Activated CD8-positive, alpha-beta T cell treated with anti-CD3 and anti-CD28 coated beads for 36 hours (primary cell): Measurements from ENCODE around the gene EN1. TPM values are rescaled to one million over a fixed set of nuclear protein-coding genes. Genes with fewer than 3 reads are reported as not detected.

Experiments
- ATAC-seq: fragments of 200-7000 bp; cut with Tn5 transposase; one replicate; pipeline ENCODE4 v1.10.0; 2021; ENCODE audit warnings: mild to moderate bottlenecking, moderate library complexity
- CTCF ChIA-PET: fragments of 350-600 bp; sonication (Branson Sonifier 250); formaldehyde crosslinking; loops from one replicate; lab custom pipeline; 2021; ENCODE audit warnings: antibody characterized with exemption; lab: Charles Lee
- POLR2A ChIA-PET: fragments of 350-600 bp; sonication (Branson Sonifier 250); formaldehyde crosslinking; loops from one replicate; lab custom pipeline; 2021; ENCODE audit warnings: antibody characterized with exemption; lab: Charles Lee
- DNase-seq: peaks from one replicate; pipeline ENCODE4 v3.0.0-alpha.2; 2020
- H3K27ac Mint-ChIP-seq: one replicate; pipeline ENCODE4 v1.8.0; 2021; ENCODE audit warnings: mild to moderate bottlenecking, mixed read lengths
- H3K27me3 Mint-ChIP-seq: one replicate; pipeline ENCODE4 v1.8.0; 2021; ENCODE audit warnings: mixed read lengths
- H3K36me3 Mint-ChIP-seq: one replicate; pipeline ENCODE4 v1.8.0; 2021; ENCODE audit warnings: low read depth, mixed read lengths
- H3K4me1 Mint-ChIP-seq: one replicate; pipeline ENCODE4 v1.8.0; 2021; ENCODE audit warnings: low read depth, mixed read lengths
- H3K4me3 Mint-ChIP-seq: one replicate; pipeline ENCODE4 v1.8.0; 2021; ENCODE audit warnings: mild to moderate bottlenecking, moderate library complexity, mixed read lengths
- H3K9me3 Mint-ChIP-seq: one replicate; pipeline ENCODE4 v1.8.0; 2021; ENCODE audit warnings: mixed read lengths
- intact Hi-C: fragments of 100-400 bp; cut with micrococcal nuclease; formaldehyde crosslinking; loops from one replicate; pipeline ENCODE4 v1.10.0; 2022
- total RNA-seq, 2 experiments: library from RNA; stranded (reverse); gene quantifications; one replicate each; pipeline ENCODE4 v1.2.3, GENCODE V29; 2021
- TF ChIP-seq, protein P1 (sequence below): fragments of 200-600 bp; IDR thresholded peaks from one replicate; pipeline ENCODE4 v1.8.0; 2022; ENCODE audit warnings: antibody characterized with exemption, mild to moderate bottlenecking

Gene EN1
- total RNA-seq, 2 experiments from 2014 or later = not detected

DNA sequence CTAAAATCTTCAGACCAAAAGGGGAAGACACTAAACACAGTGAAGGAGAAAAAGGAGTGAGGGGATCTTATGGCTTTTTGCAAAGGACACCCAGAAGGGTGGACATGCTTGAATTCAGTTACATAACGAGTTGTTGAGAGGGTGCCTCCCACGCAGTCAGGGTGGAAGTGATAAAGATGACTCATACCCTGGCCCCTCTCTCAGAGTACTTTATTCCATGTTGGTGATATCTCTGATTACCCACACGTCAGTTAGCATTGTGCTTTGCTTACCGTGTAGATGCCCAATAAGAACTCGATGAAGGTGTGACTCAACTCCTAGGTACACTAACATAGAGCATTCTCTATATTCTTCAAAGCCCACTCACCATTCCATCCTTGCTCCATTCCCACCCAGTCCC is 44.4 kb downstream of the EN1 start:
- H3K4me1 Mint-ChIP-seq = no peaks in the 10 kb centered on the region
- ChIA-PET POLR2A (no interaction called here), CTCF (no interaction called here)
- H3K9me3 Mint-ChIP-seq = no peaks in the 10 kb centered on the region
- TF ChIP-seq, protein P1, sequence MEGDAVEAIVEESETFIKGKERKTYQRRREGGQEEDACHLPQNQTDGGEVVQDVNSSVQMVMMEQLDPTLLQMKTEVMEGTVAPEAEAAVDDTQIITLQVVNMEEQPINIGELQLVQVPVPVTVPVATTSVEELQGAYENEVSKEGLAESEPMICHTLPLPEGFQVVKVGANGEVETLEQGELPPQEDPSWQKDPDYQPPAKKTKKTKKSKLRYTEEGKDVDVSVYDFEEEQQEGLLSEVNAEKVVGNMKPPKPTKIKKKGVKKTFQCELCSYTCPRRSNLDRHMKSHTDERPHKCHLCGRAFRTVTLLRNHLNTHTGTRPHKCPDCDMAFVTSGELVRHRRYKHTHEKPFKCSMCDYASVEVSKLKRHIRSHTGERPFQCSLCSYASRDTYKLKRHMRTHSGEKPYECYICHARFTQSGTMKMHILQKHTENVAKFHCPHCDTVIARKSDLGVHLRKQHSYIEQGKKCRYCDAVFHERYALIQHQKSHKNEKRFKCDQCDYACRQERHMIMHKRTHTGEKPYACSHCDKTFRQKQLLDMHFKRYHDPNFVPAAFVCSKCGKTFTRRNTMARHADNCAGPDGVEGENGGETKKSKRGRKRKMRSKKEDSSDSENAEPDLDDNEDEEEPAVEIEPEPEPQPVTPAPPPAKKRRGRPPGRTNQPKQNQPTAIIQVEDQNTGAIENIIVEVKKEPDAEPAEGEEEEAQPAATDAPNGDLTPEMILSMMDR = no peak
- DNase-seq (no peak), ATAC-seq (no peak)
- H3K36me3 Mint-ChIP-seq = no peaks in the 10 kb centered on the region
- H3K4me3 Mint-ChIP-seq = no peak overlapping the region
- intact Hi-C loops = no loop called here
- no peak overlapping the region for H3K27ac Mint-ChIP-seq
- H3K27me3 Mint-ChIP-seq = peaks cover 28% of the 10 kb centered on the region

DNA sequence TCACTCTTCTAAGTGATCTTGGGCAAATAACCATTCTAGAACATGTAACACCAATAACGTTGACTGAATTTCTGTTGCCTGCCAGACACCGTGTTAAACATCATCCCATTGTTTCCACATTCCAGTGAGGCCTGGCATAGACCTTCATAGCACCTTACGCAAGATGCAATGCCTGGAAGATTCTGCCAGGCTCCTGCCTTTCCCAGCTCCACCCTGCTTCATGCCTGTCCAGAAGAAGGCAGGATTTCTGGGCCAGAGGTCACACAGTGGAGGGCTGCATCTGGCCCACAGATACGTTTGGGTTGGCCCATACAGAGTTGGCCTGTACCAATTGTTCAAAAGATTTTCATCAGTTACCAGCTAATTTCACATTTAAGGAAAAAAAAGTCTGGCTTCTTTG is 46.3 kb downstream of the EN1 start:
- DNase-seq = no peak
- Mint-ChIP-seq H3K27me3 (peaks cover 17% of the 10 kb centered on the region), H3K4me1 (no peaks in the 10 kb centered on the region), H3K4me3 (no peak overlapping the region), H3K9me3 (no peaks in the 10 kb centered on the region), H3K27ac (no peak overlapping the region), H3K36me3 (no peaks in the 10 kb centered on the region)
- no peak for ATAC-seq
- TF ChIP-seq, protein P1 = no peak
- POLR2A ChIA-PET = no interaction called here
- CTCF ChIA-PET = no interaction called here
- intact Hi-C loops = no loop called here

DNA sequence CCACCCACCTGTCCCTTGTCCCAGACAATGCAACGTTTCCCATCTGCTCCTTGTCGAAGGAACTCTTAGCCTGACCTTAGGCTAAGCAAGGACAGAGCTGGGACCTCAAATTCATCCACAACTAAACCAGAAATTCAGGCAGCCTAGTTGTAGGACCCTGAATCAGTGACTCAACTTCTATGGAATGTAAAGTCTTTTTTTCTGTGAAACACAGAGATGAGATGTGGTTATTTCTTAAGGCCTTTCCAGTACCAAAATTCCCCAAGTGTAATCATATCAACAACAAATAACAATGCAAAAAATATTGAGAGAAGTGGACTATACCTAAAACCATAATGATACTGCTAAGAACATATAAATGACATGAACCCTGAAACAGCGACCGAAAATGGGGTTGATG is 46.7 kb downstream of the EN1 start:
- intact Hi-C loops = no loop called here
- no peak for ATAC-seq
- POLR2A ChIA-PET = no interaction called here

DNA sequence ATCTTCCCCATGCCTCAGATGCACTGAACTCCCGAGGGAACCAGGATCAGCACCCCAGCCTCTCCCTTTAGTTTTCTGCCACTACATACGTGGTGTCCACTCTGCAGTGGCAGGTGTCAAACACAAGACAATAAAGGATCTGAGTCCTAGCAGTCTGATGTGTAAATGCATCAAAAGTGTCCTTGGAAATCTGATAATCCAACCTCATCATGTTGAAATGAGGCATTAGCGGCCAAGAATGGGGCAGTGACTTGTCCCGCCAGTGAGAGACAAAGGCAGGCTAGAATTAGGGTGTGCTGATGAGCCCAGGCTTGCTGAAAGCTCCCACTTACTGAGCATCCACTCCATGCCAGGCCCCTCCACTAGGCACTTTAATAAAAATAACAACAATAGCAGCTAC is 52.9 kb downstream of the EN1 start:
- peaks cover 14% of the 10 kb centered on the region for H3K27me3 Mint-ChIP-seq
- H3K4me3 Mint-ChIP-seq = no peak overlapping the region
- no peaks in the 10 kb centered on the region for H3K4me1 Mint-ChIP-seq
- intact Hi-C loops = no loop called here
- ChIA-PET CTCF (no interaction called here), POLR2A (no interaction called here)
- H3K36me3 Mint-ChIP-seq = no peaks in the 10 kb centered on the region
- TF ChIP-seq, protein P1 = no peak
- ATAC-seq (no peak), DNase-seq (no peak)
- no peak overlapping the region for H3K27ac Mint-ChIP-seq
- H3K9me3 Mint-ChIP-seq = no peaks in the 10 kb centered on the region

More for the DNA sequence above, 46.7 kb downstream of the EN1 start:
- Mint-ChIP-seq H3K4me3 (no peak overlapping the region), H3K9me3 (no peaks in the 10 kb centered on the region), H3K27me3 (peaks cover 13% of the 10 kb centered on the region), H3K4me1 (no peaks in the 10 kb centered on the region), H3K27ac (no peak overlapping the region), H3K36me3 (no peaks in the 10 kb centered on the region)
- CTCF ChIA-PET = no interaction called here
- TF ChIP-seq, protein P1 = no peak
- no peak for DNase-seq

Other genes starting within 250 kb of the EN1 start
- not detected for gene MARCO, start 94.5 kb upstream of the EN1 start, total RNA-seq